Stromal cell of bone marrow (primary cell): Measurements from ENCODE around the gene MCM5.
"Not testable (repeated sequence)": the region's sequence is repeated elsewhere in the genome, so short reads cannot be mapped to it uniquely, and the experiment has no call there.

Experiments used
- DNase-seq: peaks from one replicate; pipeline ENCODE4 v3.0.0-alpha.2; 2012; ENCODE audit warnings: low read depth

MCM5 gene

DNA sequence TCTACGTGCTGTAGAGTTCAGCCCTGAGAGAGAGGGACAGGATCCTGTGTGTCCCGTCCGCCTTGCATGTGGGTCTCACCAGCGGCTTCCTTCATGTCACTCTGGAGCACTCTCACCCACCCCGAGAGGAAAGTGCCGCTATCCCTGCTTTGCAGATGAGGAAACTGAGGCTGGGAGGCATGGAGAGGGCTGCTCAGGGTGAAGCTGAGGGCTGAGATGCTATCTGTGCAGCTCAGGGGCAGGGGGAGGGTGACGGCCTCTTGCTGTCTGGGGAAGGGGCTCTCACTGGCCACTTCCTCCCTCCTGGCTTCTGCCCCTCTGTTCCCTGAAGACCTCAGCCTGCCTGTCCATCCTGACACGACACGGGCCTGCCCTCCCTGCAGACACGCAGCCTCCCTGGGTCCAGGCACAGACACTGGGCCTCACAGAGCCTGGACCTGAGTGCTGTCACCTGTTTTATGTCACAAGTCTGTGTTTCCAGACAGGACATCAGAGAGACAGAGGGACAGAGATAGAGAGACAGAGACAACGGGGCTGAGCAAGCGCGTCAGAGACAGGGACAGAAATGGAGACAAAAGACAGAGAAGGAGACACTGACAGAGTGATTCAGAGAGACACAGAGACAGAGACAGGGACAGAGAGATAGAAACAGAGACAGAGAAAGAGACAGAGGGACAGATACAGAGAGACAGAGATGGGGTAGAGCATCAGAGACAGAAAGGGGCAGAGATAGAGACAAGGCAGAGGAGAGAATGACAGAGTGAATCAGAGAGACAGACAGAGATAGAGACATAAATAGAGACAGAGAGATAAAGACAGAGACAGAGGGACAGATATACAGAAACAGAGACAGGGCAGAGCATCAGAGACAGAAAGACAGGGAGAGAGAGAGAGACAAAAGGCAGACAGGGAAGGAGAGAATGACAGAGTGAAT is 53.1 kb downstream of the MCM5 start:
- DNase-seq = no peak

DNA sequence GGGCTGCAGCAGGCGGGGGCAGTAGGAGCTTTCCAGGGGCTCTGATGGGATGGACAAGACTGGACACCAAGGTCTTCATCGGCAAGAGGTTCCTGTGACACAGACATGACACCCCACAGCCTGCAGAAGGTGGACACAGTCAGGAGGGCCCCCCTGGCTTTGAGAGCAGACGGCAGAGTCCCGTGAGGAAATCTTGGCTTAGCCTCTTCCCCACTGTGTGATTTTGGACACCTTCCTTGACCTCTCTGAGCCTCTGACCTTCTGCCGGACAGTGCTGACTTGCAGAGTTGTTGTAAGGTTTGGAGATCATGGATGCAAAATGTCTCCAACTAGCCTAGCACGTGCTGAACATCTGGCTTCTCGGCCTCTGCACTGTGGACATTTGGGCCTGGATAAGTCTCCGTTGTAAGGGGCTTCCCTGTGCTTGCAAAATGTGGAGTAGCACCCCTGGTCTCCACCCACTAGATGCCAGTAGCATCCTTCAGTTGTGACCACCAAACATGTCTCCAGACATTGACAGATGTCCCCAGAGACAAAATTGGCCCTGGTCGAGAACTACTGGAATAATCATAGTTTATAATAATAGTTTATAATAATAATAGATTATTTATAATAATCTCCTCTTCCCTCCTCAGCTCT is 54.6 kb downstream of the MCM5 start:
- DNase-seq = no peak

DNA sequence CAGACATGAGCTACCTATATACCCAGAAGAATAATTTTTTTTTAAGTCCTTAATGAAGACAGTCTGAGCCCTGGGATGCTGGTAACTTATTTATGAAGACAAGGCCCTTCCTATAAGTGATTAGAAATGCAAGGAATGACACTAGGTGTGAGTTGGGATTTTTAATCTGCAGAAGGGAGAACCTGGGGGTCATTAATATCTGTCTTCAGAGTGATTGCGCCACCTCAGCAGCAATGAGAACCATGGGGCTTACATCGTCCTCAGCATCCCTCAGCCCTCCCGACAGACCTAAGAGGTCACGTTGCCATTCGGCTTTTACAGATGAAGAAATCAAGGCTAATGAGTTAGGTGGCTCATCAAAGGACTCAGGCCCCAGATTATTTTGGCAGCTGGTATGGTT is 55.6 kb downstream of the MCM5 start:
- DNase-seq = no peak

DNA sequence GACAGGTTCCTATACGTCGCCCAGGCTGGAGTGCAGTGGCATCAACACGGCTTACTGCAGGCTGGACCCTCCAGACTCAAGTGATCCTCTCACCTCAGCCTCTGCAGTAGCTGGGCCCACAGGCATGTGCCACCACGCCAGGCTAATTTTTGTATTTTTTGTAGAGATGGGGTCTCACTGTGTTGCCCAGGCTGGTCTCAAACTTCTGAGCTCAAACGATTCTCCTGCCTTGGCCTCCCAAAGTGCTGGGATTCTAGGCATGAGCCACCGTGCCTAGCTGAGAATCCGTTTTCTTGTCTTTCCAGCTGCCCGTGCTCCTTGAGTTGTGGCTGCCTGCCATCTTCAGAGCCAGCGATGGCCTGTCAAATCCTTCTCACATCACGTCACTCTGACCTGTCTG is 56.8 kb downstream of the MCM5 start:
- no peak for DNase-seq

DNA sequence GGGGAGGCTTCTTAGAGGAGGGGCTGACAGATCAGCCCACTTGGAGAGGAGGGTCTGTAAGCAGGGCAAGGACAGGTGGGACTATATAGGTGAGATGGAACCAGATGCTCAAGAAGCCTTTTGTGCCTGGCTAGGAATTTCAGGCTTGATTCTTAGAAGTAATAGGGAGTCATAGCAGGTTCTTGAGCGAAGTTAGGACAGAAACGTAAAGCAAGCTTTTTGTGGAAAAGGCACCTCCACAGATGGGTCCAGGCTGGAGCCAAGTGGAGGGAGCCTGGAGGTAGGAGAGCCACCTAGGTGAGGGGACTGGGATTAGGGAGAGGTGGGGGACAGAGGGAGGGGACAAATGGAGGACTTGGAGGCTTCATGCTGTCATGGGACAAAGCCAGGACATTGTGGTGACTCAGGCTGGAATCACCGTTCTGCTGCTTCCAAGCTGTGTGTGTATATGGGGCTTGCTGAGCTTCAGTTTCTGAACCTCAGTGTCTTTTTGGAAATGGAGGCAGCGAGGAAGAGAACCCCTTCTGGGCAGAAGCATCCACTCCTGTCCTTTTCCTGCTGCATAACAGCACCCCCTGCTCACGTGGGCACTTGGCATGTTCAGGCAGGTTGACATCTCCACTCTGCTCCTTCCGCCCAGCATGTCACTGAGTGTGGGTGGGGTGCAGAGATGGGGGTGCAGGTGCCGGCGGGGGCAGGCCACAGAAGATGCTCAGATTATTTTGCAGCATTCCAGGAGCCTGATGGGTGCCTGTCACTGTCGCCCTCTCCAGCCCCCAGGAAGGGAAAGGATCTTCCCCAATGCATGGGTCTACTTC is 58.0 kb downstream of the MCM5 start:
- DNase-seq = no peak

DNA sequence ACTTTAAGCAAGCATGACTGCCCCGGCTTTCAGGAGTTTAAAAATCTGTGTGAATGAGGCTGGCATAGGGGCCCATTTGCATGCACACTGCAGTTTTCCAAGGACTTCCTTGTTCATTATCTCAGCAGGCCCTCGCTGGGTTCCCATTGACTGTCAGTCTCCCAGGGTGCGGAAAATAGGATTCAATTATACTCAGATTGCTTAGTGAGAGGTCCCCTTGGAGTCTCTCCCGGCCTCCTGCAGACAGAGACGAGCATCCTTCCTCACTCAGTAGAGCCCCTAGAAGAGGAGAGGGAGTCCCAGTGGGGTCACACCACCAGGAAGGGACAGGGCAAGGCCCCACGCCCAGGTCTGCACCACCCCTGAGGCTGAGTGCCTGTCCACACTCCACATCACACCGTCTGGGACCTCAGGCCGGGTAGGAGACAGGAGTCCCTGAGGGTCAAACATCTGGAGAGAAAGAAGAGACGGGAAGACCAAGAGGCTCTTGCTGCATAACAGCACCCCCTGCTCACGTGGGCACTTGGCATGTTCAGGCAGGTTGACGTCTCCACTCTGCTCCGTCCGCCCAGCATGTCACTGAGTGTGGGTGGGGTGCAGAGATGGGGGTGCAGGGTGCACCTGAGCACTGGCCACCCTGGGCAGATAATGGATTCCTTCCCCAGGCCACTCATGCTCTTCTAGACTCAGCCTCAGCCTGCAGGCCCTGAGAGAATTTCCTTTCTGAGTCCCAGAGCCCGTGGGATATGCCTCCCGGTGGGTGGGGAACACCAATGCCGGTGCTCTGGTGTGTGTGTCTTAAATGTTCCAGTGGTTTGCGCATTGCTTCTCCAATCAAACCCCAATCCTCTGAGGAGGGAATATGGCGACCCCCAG is 58.8 kb downstream of the MCM5 start:
- no peak for DNase-seq

DNA sequence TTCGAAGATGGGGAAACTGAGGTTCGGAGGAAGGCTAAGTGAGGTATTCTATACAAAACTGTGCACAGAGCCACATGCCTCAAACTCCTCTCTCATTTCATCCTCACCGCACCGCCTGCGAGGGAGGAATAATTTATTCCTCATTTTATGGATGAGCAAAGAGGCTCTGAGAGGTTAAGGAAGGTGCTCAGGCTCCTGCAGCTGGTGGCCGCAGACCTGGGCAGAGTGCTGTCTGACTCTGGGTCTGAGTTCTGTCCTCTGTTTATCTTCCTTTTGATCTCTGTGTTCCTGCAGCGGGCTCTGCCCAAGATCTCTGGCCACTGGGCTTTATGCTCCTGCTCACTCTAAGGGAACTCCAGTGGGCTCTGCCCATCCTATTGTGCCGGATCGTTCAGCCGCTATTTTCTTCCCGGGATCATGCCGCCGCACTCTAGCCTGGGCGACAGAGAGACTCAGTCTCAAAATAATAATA is 59.5 kb downstream of the MCM5 start:
- DNase-seq = no peak

DNA sequence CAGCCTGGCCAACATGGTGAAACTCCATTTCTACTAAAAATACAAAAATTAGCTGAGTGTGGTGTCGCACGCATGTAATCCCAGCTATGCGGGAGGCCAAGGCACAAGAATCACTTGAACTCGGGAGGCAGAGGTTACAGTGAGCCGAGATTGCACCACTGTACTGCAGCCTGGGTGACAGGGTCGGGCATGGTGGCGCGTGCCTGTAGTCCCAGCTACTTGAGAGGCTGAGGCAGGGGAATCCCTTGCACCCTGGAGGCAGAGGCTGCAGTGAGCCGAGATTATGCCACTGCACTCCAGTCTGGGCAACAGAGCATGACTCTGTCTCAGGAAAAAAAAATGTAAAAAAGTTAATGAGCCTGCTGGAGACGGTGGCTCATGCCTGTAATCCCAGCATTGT is 60.0 kb downstream of the MCM5 start:
- DNase-seq = not testable (repeated sequence)

DNA sequence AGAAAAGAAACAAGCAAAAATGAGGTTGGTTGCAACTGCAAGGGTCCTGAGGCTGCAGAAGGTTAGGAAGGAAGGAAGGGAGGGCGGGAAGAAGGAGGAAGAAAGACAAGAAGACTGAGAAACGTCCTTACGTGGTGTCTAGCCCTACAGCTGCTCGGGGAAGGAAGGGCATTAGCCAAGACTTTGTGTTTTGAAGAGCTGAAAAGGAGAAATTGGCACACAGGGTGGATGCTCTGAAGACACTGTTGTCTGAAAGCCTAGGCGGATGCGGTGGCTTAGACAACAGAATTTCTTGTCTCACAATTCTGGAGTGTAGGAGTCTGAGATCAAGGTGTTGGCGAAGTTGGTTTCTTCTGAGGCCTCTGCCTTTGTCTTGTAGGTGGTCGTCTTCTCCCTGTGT is 60.7 kb downstream of the MCM5 start:
- no peak for DNase-seq

DNA sequence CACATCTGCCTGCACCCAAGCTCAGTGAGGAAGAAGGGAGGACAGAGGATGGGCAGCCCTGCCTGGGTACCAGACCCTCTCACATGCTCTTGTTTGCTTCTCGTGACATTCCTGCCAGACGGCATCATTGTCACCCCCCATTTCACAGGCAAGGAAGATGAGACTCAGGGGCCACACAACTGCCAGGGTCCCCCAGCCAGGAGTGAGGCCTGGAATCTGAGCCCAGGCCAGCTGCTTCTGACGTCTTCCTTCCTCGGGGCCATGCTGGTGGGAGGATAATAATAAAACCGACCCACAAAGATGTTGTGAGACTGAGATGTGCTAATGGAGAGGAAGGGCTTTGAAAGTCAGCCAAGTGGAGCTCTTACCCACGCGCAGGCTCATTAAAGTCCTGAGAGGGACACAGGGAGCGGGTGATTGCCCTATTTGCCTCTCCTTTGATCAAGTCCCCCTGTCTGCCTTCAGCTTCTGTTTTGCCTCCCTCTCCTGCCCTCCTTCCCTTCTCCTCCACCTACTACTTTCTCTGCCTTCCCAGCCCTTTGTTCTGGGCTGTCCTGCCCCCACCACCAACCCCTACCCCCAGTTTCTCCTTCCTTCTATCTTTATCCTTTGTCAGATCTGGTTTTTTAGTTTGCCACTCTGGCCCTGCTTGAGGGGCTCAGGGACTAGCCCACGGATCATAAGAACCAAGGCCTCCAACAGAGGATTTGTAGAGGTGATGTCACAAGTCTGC is 62.7 kb downstream of the MCM5 start:
- no peak for DNase-seq

DNA sequence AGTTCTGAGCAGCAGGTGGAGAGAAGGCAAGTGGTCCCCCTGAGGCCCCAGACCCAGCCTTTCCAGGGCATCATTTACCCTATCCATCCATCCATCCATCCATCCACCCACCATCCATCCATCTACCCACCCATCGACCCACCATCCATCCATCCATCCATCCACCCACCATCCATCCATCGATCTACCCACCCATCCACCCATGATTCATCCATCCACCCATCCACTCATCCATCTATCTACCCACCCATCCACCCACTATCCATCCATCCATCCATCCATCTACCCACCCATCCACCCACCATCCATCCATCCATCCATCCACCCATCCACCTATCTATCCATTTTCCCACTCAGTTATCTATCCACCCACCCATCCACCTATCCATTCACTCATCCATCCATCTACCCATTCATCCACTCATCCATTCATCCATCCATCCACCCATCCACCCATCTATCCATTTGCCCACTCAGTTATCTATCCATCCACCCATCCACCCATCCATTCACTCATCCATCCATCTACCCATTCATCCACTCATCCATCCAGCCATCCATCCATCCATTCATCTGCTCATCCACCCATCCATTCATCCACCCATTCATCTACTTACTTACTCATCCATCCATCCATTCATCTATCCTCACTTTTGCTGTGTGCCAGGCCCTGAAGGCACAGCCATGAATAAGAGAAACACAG is 63.4 kb downstream of the MCM5 start:
- no peak for DNase-seq

DNA sequence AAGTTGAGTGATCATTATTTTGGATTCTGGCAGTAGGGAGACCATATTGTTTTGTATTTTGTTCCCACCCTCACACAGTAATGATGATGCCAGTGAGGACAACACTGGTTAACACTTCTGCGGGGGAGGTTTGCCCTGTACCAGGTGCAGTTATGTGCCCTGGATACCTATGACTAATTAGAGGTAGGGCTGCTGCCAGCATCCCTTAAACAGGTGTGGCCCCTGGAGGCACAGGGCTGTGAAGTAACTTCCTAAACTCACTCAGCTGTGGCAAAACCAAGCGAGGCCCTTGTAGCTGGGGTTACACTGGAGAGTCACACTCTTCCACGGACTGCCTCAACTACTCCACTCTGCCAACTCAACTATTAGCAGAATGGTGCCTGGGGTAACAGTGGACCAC is 64.5 kb downstream of the MCM5 start:
- no peak for DNase-seq

DNA sequence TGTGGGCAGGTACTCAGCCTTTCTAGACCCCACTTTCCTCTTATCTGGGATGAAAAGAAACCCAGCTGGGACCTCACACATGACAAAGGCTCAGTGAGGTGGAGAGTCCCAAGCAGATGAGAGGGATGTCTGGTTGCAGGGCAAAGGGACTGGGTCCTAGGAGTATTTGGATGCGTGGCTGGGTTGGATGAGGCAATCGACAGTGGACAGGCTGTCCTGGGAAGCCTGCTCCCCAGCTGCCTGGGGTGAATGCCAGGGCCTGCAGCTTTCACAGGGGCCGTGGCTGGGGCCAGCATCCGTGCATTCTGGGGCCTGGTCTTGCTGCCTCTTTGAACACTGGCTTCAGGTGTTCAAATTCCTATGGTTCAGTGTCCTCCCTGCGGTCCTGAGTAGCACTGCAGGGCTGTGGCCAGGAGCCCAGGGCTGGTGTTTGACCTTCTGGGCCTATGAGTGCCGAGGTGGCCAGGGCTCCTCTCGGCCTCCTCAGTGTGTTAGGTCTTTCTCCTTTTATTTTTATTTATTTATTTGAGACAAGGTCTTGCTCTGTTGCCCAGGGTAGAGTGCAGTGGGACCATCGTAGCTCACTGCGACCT is 65.3 kb downstream of the MCM5 start:
- no peak for DNase-seq

DNA sequence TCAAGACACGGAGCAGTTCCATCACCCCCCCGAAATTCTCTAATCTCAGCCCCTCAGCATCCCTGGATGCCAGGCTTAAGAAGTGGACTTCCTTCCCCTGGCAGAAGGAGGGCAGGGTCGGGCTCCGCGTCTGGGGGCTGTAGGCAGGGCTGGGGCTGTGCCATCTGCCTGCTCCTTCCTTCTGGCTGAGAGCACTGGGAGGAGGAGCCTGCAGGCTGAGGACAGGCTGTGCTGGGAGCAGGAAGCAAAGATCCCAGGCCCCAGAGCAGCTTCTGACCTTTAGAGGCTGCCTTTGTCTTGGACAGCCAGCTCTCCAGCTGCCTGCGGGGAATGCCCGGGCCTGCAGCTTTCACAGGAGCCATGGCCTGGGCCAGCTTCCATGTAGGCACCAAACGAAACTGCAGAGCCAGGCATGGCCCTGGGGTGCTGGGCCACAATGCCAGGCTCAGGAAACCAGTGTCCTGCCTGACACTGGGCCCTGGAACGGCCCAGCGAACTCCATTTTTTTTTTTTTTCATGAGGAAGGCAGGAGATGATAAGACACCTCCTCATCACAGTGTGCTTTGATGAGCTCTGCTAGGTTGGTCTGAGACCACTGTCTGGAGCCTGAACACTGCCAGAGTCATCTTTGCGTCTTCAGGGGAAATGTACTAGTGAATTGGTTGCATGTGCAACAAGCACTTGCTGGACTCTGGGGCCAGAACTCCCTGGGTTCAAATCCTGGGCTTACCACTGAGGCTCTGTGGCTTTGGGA is 67.9 kb downstream of the MCM5 start:
- DNase-seq = peak; percentile 21

DNA sequence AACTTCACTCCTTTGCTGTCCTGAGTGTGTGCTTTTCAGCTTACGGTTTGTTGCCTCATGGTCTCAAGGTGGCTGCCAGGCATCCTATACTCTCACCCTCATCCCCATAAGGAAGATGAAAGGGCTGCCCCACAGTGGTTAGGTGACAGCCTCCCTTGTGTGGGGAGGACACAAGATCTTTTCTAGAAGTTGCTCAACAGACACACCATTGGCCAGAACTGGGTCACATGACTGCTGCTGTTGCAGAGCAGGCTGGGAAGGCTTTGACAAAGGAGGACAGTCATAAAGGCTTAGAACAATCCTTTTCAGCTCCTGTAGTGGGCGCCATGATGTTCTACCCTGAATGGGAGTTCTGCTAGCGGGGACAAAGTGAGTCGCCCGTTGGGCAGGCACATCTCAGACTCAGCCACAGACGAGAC is 71.0 kb downstream of the MCM5 start:
- no peak for DNase-seq

DNA sequence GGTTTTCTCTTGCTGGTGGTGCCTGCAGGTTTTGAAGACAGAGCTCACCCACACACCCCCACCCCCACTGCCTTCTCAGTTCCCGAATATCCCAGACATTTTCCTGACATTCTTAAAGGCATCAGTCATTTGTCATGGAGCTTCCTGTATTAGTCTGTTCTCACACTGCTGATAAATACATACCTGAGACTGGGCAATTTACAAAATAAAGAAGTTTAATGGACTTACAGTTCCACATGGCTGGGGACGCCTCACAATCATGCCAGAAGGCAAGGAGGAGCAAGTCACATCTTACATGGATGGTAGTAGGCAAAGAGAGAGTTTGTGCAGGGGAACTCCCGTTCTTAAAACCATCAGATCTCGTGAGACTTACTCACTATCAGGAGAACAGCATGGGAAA is 71.6 kb downstream of the MCM5 start:
- not testable (repeated sequence) for DNase-seq

DNA sequence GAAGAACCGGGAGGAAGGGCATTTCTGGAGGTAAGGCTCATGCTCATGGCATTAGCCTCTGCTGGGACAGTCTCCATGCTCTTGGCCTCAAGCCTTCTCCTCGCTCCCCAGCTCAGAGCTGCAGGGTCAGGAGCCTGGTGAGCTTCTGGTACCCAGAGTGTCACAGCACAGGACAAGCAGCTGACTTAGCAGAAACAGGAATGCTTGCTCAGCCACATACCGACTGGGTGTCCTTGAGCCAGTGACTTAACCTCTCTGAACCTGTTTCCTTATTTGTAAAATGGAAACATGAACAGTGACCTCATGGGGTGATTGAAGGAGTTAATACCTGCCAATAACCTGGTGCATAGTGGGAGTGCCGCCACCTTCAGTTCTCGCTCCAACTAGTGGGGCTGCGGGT is 72.5 kb downstream of the MCM5 start:
- DNase-seq = no peak

DNA sequence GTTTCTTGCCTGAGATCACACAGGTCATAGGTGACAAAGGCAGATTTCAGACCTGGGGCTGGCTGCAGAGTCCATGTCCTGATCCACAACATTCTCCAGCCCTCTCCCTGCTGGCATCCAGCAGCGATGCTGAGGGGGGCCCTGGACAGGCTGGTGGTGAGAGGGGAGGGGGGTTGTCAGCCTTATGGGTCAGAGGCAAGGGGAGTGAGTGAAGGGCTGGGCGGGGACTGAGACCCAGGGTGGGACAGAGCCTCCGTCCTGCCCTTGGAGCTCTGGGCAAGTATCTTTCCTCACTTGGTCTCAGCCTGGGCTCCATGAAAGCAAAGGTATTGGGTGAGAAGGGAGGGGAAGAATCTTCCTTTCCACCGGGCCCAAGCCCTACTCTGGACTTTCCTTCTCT is 74.0 kb downstream of the MCM5 start:
- no peak for DNase-seq
